Activated CD8-positive, alpha-beta T cell treated with anti-CD3 and anti-CD28 coated beads for 36 hours (primary cell): ENCODE measurements around the gene TMCC2. TPM values are rescaled to one million over a fixed set of nuclear protein-coding genes. Genes with fewer than 3 reads are reported as not detected.

ENCODE experiments used
- ATAC-seq: fragments of 200-7000 bp; cut with Tn5 transposase; one replicate; pipeline ENCODE4 v1.10.0; 2021; ENCODE audit warnings: mild to moderate bottlenecking, moderate library complexity
- CTCF ChIA-PET: fragments of 350-600 bp; sonication (Branson Sonifier 250); formaldehyde crosslinking; loops from one replicate; lab custom pipeline; 2021; ENCODE audit warnings: antibody characterized with exemption; lab: Charles Lee
- POLR2A ChIA-PET: fragments of 350-600 bp; sonication (Branson Sonifier 250); formaldehyde crosslinking; loops from one replicate; lab custom pipeline; 2021; ENCODE audit warnings: antibody characterized with exemption; lab: Charles Lee
- DNase-seq: peaks from one replicate; pipeline ENCODE4 v3.0.0-alpha.2; 2020
- H3K27ac Mint-ChIP-seq: one replicate; pipeline ENCODE4 v1.8.0; 2021; ENCODE audit warnings: mild to moderate bottlenecking, mixed read lengths
- H3K27me3 Mint-ChIP-seq: one replicate; pipeline ENCODE4 v1.8.0; 2021; ENCODE audit warnings: mixed read lengths
- H3K36me3 Mint-ChIP-seq: one replicate; pipeline ENCODE4 v1.8.0; 2021; ENCODE audit warnings: low read depth, mixed read lengths
- H3K4me1 Mint-ChIP-seq: one replicate; pipeline ENCODE4 v1.8.0; 2021; ENCODE audit warnings: low read depth, mixed read lengths
- H3K4me3 Mint-ChIP-seq: one replicate; pipeline ENCODE4 v1.8.0; 2021; ENCODE audit warnings: mild to moderate bottlenecking, moderate library complexity, mixed read lengths
- H3K9me3 Mint-ChIP-seq: one replicate; pipeline ENCODE4 v1.8.0; 2021; ENCODE audit warnings: mixed read lengths
- CTCF ChIP-seq: fragments of 200-600 bp; IDR thresholded peaks from one replicate; pipeline ENCODE4 v1.8.0; 2022; ENCODE audit warnings: antibody characterized with exemption, mild to moderate bottlenecking
- intact Hi-C: fragments of 100-400 bp; cut with micrococcal nuclease; formaldehyde crosslinking; loops from one replicate; pipeline ENCODE4 v1.10.0; 2022
- total RNA-seq, 2 experiments: library from RNA; stranded (reverse); gene quantifications; one replicate each; pipeline ENCODE4 v1.2.3, GENCODE V29; 2021

Gene TMCC2
- total RNA-seq, 2 experiments from 2014 or later, result 6.6 to 7.1 TPM

GRCh38 chr1:205284420-205285144 lies 56.8 kb downstream of the TMCC2 start:
- Mint-ChIP-seq H3K4me3 (peak overlapping the region; percentile 57), H3K4me1 (peaks cover 74% of the 10 kb centered on the region), H3K36me3 (no peaks in the 10 kb centered on the region), H3K27me3 (no peaks in the 10 kb centered on the region), H3K27ac (peak overlapping the region; percentile 66), H3K9me3 (peaks cover 3% of the 10 kb centered on the region)
- ChIA-PET POLR2A (interaction anchor here (0.7 to 10.4 kb wide), 6 partner anchors 11 to 348 kb away, joined by 3 to 158 read pairs (median 3); partner anchors contain the start of genes ELK4 and NUAK2), CTCF (interaction anchor here (0.9 to 23.4 kb wide), 4 partner anchors 10 to 56 kb away, joined by 4 to 1285 read pairs (median 68); partner anchors contain the start of gene NUAK2)
- TF ChIP-seq CTCF, result no peak
- DNase-seq, result peak; percentile 96
- ATAC-seq, result peak; percentile 75
- intact Hi-C loops, result loop anchor here (2.0 kb wide), 1 partner anchor 36 kb away; the partner anchor contains the start of gene NUAK2

- no peaks in the 10 kb centered on the region for H3K27me3 Mint-ChIP-seq
- intact Hi-C loops, result loop anchor here (2.0 kb wide), 1 partner anchor 35 kb away; the partner anchor contains the start of gene NUAK2
- H3K27ac Mint-ChIP-seq, result peak overlapping the region; percentile 66
- H3K4me3 Mint-ChIP-seq, result peak overlapping the region; percentile 57
- no peak for TF ChIP-seq CTCF
- ChIA-PET CTCF (interaction anchor here (0.6 to 23.4 kb wide), 6 partner anchors 9 to 171 kb away, joined by 3 to 1285 read pairs (median 6); partner anchors contain the start of gene NUAK2), POLR2A (interaction anchor here (0.6 to 10.4 kb wide), 5 partner anchors 9 to 347 kb away, joined by 3 to 158 read pairs (median 4); partner anchors contain the start of genes ELK4 and NUAK2)
- peak; percentile 75 for DNase-seq
- peaks cover 69% of the 10 kb centered on the region for H3K4me1 Mint-ChIP-seq
- peaks cover 3% of the 10 kb centered on the region for H3K9me3 Mint-ChIP-seq
- no peaks in the 10 kb centered on the region for H3K36me3 Mint-ChIP-seq
- ATAC-seq, result peak; percentile 38
These were observed 57.8 kb downstream of the TMCC2 start for GRCh38 chr1:205285381-205286101.

- no peaks in the 10 kb centered on the region for H3K36me3 Mint-ChIP-seq
- TF ChIP-seq CTCF, result no peak
- H3K4me3 Mint-ChIP-seq, result peak overlapping the region; percentile 57
These were observed 58.7 kb downstream of the TMCC2 start for GRCh38 chr1:205286335-205286950.

GRCh38 chr1:205287076-205287475 lies 59.3 kb downstream of the TMCC2 start:
- H3K9me3 Mint-ChIP-seq, result no peaks in the 10 kb centered on the region
- no peak for ATAC-seq
- peak overlapping the region; percentile 66 for H3K27ac Mint-ChIP-seq
- H3K27me3 Mint-ChIP-seq, result no peaks in the 10 kb centered on the region
- TF ChIP-seq CTCF, result no peak
- H3K36me3 Mint-ChIP-seq, result no peaks in the 10 kb centered on the region
- no peak for DNase-seq
- peaks cover 73% of the 10 kb centered on the region for H3K4me1 Mint-ChIP-seq
- POLR2A ChIA-PET, result interaction anchor here (1.2 to 10.4 kb wide), 3 partner anchors 17 to 32 kb away, joined by 4 to 158 read pairs (median 7); partner anchors contain the start of gene NUAK2
- intact Hi-C loops, result no loop called here
- no peak overlapping the region for H3K4me3 Mint-ChIP-seq
- CTCF ChIA-PET, result interaction anchor here (9.5 to 23.4 kb wide), 2 partner anchors 14 to 36 kb away, joined by 128 to 1285 read pairs; partner anchors contain the start of gene NUAK2

More at GRCh38 chr1:205286335-205286950, 58.7 kb downstream of the TMCC2 start:
- Mint-ChIP-seq H3K9me3 (no peaks in the 10 kb centered on the region), H3K27me3 (no peaks in the 10 kb centered on the region), H3K4me1 (peaks cover 67% of the 10 kb centered on the region), H3K27ac (peak overlapping the region; percentile 66)
- CTCF ChIA-PET, result interaction anchor here (0.6 to 23.4 kb wide), 4 partner anchors 13 to 172 kb away, joined by 3 to 1285 read pairs (median 66); partner anchors contain the start of gene NUAK2
- DNase-seq, result peak; percentile 88
- intact Hi-C loops, result no loop called here
- no peak for ATAC-seq
- POLR2A ChIA-PET, result interaction anchor here (0.6 to 10.4 kb wide), 5 partner anchors 10 to 68 kb away, joined by 4 to 158 read pairs (median 7); partner anchors contain the start of gene NUAK2
